Nucleus accumbens (tissue), 56 donors: ENCODE measurements around the gene LZTR1.
A peak's percentile ranks its signal among the peaks of the same experiment; 100 is the strongest.
"Not testable (repeated sequence)": the region's sequence is repeated elsewhere in the genome, so short reads cannot be mapped to it uniquely, and the experiment has no call there.

Experiments
- DNase-seq, 56 donors: peaks; one replicate each; lab custom pipeline; 2025; lab: John Stamatoyannopoulos, UW

The LZTR1 gene

GRCh38 chr22:20965104-20965887 lies 16.8 kb upstream of the LZTR1 start:
- DNase-seq: no peak

GRCh38 chr22:20965888-20966855 lies 15.9 kb upstream of the LZTR1 start:
- DNase-seq: no peak

- DNase-seq: peak in 30 of 56 donors; percentile 18 to 72 (median 44)
Measured at GRCh38 chr22:20966883-20967696, 15.0 kb upstream of the LZTR1 start, which contains the start of gene AIFM3. AIFM3 (plus strand) TSS chr22:20967255; CDS start chr22:20967945, 690 bp downstream.

GRCh38 chr22:20967697-20968211 lies 14.3 kb upstream of the LZTR1 start:
- peak in 1 of 56 donors; percentile 18 for DNase-seq

GRCh38 chr22:20968281-20968977 lies 13.7 kb upstream of the LZTR1 start:
- DNase-seq: no peak

GRCh38 chr22:20970939-20971657 lies 11.0 kb upstream of the LZTR1 start:
- no peak for DNase-seq

- not testable (repeated sequence) for DNase-seq
Measured at GRCh38 chr22:20972014-20972694, 9.9 kb upstream of the LZTR1 start.

GRCh38 chr22:20972933-20973577 lies 9.0 kb upstream of the LZTR1 start:
- DNase-seq: no peak

GRCh38 chr22:20973634-20974286 lies 8.3 kb upstream of the LZTR1 start:
- no peak for DNase-seq

GRCh38 chr22:20974336-20974955 lies 7.7 kb upstream of the LZTR1 start:
- no peak for DNase-seq

- no peak for DNase-seq
Measured at GRCh38 chr22:20975541-20976290, 6.4 kb upstream of the LZTR1 start.

- no peak for DNase-seq
Measured at GRCh38 chr22:20976291-20976877, 5.7 kb upstream of the LZTR1 start.

GRCh38 chr22:20977019-20977418 lies 5.1 kb upstream of the LZTR1 start:
- no peak for DNase-seq

GRCh38 chr22:20977516-20978170 lies 4.5 kb upstream of the LZTR1 start:
- no peak for DNase-seq

GRCh38 chr22:20978419-20978818 lies 3.7 kb upstream of the LZTR1 start:
- no peak for DNase-seq
